Endometrium (tissue), 2 donors: ENCODE measurements around the gene ADSS1.
"Not testable (repeated sequence)": the region's sequence is repeated elsewhere in the genome, so short reads cannot be mapped to it uniquely, and the experiment has no call there.

ENCODE experiments used
- FAIRE-seq: peaks from 2 replicates; lab custom pipeline; 2012; peaks lifted over from hg19 to GRCh38; lab: Jason Lieb, UNC
- donor health status: control.
- donor health status: control.

The ADSS1 gene

DNA sequence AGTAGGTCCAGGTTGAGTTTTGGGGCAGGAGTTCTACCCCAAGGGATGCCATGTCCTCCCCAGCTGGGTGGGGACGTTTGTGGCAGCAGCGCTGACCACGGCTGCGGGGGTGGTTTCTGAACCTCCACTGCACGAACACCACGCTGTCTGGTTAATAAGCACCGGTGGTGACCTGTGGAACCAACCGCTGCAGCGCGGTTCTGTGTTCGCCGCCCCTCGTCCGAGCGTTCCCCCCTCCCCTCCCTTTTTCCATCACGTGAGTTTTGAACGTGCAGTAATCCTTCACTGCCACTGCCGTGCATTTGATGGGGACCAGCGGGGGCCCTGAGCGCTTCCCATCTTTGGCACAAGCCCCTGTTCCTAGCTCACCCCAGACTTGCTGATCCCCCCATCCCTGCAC is 6.4 kb upstream of the ADSS1 start:
- FAIRE-seq, result no peak

DNA sequence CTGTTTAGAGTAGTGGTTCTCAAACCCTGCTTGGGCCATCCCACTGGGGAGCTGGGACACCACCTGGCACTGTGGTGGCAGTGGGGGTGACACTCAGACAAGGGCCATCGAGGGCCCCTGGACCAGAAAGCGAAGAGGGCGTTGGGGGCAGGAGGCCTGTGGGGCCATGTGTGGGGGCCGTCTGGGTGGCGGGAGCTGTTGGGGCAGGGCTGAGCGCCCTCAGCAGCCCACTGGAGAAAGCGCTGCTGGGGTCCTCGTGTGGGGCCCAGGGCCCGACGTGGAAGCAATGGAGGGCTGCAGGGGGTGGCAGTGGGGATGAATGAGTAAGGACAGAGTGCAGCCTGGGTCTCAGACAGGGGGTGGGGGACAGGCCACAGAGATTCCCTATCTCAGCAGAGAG is 5.9 kb upstream of the ADSS1 start:
- no peak for FAIRE-seq

DNA sequence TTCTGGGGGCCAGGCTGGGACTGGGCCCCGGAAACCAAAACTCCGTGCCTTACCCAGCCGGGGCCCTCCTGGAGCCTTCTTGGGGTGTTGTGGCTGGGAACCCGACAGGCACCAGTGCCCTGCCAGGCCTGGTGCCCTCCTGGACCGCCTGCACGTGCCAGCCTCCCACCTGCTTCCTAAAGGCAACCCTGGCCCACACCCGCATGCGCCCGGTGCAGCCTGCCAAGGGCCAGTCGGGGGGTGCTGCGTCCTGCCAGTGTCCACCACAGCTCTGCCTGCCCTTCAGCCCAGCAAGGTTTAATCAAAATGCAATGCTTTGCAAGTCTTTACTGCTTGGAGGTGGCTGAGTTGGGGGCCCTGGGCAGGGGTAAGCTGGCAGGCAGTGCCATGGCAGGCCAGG is 5.2 kb upstream of the ADSS1 start:
- no peak for FAIRE-seq

DNA sequence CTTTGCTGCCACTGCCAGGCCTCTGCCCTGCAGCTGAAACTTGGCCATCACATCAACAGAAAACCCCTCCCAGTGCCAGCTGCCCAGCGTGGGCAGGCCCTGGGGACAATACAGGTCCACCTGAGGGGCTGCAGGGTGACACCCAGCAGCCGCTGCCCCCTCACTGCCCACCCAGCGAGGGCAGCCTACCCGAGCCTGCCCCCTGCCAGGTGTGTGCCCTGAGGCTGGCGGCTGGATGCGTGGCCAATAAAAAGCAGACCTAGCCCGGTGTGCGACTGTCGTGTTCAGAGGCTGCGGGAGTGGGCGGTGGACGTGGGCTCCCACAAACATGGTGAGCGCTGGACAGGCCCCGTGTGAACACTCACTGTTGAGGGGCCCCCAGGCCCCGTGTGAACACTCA is 4.7 kb upstream of the ADSS1 start:
- FAIRE-seq, result no peak

DNA sequence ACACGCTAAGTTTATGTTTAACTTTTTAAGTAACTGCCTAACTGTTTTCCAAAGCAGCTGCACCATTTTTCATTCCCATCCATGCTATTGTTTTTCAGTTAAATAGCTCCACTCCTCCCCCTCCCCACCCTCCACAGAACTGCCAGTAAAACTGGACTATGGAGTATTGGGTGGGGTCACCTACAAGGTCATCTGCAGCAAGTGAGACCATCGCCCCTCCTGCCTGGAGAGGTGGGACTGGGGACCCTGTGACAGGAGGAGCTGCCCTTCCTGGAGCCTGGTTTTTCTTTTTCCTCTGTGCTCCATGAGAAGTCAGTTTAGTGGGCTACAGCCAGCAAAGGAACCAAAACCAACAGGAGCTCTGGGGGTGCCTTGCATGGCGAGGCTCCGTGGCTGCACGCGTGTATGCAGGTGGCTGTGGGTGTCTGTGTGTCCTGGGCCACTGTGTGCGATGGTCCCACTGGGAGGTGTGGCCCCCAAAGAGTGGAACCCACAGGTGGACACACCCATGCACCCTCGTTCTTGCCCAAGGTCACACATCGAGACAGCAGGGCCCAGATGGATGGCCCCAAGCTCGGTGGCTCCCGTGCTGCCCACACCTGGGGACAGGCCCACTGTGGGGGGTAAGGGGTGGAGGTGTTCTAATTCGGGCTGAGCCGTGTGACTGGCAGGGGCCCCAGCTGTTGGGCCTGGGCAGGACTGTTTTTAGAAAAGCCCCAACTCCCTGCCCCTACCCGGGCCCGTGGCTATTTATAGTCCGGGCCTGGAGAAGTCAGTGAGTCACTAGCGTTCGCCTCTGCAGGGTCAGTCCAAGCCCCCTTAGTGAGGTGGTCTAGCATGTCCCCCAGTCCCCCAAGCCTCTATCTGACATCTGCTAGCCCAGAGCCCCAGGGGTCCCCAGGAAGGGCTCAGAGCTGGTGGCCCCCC is 2.3 kb upstream of the ADSS1 start:
- FAIRE-seq, result no peak

DNA sequence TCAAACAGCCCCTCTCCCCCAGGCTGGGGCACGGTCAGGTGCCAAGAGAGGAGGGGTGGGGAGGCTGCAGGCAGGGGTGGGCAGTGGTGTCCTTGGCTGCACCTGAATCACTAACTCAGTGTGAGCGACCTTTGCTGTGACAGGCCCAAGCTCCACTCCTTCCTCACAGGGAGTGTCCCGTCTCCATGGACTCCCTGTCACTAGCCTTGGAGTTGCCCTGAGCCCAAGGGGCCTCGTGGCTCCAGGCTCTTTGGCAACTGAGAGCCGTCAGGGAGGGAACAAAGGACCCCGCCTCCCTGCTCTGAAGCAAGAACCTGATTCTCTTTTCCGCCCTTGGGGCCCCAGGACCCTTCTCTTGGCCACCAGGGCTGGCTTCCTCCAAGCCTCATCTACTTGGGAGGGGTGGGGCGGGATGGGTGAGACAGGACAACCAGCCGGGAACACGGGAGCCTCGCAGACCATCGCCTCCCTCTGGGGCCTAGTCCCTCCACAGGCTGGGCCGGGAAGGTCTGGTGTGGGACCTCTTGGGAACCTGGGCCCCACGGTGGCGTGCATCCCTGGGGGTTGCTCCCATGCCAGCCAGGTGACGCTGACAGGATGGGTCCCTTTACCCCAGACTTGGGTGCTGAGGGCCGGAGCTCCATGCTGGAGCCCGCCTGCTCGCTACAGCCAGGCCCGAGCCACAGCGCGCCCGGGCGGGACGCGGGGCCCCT is 935 bp upstream of the ADSS1 start:
- no peak for FAIRE-seq

DNA sequence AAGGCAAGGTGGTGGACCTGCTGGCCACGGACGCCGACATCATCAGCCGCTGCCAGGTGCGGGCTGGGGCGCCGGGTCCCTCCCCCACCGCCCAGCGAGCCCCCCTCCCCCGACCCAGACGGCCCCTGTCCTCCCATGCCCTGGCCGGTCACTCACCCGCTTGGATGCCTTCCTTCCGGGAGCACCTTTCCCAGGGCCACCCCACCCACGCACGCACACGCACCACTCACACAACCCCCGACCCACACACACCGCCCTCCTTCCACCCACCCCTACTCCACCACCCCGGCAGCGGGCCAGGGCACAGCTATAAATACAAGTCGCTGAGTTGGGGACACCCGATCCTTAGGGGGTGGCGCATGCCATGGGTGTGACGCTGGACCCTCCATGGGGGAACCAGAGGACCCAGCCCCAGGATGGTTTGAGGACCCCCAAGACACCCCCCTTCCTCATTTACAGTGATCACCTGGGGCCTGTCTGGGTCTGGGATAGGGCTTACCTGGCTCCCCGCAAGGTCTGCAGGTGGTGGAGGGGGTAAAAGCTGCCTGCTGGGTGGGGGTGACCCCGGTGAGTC is 465 bp downstream of the ADSS1 start:
- FAIRE-seq, result no peak

DNA sequence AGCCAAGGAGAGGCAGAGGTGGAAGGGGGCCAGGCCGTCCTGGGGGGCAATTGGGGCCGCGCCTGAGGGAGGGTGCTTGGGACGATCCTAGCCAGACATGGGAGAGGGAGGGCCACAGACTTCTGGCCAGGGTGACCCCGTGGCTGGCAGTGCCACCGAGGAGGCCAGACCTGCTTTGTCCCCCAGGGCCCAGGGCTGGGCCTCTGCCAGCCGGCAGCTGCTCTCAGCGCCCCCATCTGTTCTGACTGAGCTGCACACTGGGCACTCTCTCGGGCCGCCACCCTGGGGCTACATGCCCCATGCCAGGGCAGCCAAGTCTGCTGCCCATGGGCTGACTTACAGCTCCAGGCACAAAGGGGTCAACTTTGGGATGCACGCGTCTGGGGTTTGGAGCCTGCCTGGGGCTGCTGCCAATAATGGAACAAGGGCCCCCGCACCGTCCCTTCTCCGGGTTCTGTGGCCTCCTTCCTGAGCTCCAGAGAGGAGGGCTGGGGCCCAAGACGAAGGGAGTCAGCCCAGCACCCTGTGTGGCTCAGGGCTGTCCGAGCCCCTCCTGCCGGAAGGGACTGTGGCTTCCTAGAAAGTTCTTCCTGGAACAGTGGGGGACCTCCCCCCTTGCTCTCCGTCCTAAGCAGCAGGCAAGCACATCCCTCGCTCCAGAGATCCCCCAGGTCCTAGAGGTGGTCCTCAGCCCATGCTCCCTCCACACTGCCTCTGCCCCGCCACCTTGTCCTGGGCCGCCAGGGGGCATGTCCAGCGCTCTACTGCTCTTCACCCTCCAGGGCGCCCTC is 1.1 kb downstream of the ADSS1 start:
- FAIRE-seq, result no peak

DNA sequence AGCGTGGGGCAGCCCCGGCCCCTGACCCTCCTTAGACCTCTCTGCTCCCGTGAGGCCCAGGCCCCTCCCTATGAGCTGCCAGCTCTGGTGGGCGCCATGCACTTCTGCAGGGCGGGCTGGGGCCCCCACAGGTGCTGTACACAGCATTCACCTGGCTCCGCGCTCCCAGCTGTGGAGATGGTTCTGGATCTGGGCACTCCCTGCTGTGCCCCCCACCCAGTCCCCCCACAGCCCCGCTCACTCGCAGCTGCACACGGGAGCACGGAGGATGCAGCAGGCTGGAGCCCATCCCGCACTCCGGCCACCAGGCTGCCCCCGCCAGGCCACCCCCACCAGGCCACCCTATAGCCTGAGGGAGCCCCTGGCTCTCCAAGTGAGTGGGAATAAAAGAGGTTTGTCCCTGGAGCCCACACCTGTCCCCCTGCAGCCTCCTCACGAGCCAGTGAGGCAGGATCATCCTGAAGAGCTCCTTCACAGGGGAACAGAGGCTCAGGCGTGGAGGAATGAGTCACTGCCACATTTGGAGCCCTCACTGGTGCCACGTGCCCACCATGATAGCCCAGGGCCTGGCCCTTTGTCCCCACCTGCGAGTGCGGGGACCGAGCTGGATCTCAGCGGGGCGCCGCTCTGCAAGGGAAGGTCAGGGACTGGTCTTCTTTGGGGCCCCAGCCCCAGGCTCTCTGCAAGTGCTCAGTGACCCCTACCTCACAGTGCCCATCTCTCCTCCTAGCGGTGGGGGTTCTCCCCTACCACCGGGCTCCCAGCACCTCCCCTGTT is 1.9 kb downstream of the ADSS1 start:
- FAIRE-seq, result no peak

DNA sequence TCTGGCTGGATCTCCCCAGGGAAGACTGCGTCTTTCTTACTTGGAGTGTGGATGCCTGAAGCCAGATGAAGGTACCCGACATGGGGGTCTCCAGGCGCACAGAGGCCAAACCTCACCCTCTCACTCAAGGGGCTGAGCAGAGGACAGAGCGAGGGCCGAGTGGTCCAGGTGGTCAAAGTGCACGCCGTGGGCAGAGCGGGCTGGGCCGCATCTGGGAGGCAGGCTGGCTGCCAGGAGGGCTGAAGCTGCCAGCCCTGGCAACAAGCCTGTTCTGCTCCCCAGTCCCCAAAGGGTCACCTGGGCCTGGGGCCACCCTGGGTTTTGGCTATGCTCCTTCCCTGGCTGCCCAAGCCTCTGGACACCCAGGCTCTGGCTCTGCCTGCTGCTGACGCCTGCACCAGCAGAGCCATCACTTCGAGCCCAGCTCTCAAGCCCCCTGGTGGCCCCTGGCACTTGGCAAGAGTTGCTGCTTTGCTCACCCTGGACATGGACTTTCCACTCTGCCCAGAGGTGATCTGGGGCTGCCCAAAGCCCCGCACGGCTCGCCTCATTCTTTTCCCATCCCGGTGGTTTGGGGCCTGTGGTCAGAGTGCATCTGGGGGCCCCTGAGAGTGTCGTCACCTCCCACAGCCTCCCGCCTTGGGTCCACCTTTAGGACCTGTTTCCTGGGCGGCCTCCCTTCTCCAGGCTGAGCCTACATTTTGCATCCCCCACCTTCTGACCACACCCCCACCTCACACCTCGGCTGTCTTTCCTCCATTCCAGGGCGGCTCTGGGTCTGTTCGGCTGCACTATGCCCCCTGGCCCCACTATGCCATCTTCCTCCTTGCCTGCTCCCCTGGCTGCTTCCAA is 2.8 kb downstream of the ADSS1 start:
- FAIRE-seq, result no peak

DNA sequence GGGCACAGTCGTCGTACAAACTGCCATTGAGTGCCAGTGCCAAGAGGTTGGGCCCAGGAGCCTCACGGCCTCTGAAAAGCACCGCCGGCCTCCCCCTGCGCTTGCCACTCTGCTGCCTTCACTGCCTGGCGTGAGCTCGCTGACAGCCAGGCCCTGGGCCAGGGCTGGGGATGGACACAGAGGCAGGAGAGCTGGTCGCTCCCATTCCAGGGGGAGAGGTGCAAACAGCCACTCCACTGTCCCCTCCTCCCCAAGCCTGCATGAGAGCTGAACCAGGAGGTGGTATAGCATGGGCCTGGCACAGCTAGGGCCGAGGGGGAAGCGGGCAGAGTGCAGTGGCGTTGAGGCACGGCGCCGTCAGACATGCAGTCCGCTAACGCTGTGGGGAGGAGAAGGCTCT is 4.6 kb downstream of the ADSS1 start:
- no peak for FAIRE-seq

DNA sequence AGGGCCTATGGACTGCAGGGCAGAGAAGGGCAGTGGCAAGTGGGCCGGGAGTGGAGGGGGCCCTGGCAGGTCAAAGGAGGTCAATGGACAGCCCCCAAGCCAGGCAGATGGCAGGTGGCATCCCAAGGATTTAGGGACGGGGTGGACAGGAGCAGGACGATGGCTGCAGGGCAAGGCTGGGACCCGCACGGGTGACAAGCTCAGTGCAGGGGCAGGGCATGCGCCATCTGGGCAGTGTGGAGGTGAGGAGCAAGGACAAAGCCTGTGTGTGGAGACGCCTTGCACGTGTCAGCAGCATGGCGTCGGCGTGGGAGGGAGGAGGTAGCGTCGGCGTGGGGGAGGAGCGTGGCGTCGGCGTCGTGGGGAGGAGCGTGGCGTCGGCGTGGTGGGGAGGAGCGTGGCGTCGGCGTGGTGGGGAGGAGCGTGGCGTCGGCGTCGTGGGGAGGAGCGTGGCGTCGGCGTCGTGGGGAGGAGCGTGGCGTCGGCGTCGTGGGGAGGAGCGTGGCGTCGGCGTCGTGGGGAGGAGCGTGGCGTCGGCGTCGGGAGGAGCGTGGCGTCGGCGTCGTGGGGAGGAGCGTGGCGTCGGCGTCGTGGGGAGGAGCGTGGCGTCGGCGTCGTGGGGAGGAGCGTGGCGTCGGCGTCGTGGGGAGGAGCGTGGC is 5.3 kb downstream of the ADSS1 start:
- not testable (repeated sequence) for FAIRE-seq

DNA sequence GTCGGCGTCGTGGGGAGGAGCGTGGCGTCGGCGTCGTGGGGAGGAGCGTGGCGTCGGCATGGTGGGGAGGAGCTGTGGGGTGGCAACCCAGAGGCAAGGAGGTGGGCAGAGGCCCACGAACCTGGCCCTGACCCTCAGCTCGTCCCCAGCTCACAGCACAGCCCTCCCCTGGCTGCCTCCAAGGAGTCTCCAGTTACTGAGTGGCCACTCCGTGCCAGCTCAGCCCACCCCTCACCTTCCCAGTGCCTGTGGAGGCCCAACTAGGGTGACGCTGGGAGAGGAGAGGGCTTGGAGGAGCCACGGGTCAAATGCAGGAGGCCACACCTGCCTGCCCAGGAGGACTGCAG is 5.8 kb downstream of the ADSS1 start:
- no peak for FAIRE-seq

DNA sequence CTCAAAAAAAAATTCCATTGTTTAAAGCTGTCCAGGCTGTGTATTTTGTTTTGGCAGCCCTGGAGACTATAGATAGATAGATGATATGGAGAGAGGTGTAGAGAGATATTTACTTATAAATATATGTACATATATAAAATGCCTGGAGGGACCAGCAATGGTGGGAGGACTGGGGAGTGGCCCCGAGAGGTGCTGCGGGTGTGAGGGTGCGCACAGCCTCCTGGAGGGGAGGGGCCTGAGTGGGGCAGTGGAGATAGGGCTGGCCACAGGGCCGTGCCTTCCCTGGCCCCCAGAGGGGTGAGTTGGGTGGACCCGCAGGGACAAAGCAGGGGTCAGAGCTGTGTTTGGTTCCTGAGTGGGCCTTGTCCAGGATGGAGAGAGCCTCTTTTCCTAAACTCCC is 6.5 kb downstream of the ADSS1 start:
- FAIRE-seq, result no peak

DNA sequence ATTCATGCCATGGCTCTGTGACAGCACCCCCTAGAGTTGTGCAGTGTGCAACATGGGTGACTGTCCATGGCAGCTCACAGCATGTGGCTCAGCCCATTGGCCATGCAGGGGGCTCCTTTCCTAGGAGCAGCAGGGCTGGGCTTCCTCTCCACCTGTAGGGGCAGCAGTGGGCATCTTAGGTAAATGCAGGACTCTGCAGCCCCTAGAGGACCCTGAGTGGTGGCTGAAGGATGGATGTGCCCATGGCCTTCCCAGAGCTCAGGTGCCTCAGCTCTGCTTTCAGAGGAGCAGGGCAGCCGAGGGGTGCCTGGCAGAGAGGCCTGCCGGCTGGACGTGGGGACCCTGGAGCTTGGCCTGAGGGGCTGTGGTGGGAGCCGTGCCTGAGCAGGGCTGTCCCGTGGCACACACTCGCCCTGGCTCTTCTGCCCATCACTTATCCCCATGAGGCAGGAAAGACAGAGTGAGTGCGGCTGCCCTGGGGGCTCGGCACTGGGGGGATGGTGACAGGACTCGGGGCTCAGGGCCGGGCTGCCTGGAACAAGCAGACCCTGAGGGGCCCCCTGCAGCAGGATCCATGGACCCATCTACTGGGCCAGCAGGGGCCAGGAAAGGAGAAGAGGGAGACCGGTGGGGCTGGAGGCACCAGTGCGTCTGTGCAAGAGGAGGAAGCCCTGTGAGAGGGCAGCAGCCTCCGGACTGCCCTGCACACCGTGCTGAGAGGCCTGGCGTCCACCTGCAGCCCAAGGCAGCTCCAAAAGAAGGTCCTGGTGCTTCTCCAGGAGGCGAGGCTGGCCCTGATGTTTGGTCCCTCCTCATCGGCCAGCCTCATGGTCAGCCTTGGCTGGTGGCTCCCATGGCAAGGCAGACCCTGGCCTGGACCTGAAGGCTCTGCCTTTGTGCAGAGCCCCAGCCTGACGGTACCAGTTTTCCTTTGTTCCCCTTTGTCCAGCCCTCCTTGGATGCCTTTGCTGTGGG is 7.6 kb downstream of the ADSS1 start:
- no peak for FAIRE-seq

DNA sequence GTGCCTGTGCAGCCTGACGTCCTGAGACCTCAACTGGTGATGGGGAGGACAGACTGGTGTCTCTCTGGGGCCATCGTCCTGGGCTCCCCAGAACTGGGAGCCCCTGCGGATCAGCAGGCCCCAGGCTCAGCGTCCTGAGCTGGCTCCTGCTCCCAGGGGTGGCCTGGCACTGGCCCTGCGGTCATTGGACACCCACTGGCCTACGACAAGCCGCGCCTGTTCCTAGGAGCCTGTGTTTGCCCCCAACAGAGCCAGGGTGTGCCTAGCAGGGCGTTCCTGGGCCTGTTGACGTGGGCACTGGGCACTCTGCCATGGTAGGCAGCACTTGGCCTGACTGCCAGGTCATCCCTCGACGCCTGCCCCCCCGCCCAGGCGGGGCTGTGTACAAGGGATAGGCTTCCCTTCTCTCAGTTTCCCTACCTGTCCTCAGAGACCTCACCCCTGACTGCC is 8.4 kb downstream of the ADSS1 start:
- FAIRE-seq, result no peak

DNA sequence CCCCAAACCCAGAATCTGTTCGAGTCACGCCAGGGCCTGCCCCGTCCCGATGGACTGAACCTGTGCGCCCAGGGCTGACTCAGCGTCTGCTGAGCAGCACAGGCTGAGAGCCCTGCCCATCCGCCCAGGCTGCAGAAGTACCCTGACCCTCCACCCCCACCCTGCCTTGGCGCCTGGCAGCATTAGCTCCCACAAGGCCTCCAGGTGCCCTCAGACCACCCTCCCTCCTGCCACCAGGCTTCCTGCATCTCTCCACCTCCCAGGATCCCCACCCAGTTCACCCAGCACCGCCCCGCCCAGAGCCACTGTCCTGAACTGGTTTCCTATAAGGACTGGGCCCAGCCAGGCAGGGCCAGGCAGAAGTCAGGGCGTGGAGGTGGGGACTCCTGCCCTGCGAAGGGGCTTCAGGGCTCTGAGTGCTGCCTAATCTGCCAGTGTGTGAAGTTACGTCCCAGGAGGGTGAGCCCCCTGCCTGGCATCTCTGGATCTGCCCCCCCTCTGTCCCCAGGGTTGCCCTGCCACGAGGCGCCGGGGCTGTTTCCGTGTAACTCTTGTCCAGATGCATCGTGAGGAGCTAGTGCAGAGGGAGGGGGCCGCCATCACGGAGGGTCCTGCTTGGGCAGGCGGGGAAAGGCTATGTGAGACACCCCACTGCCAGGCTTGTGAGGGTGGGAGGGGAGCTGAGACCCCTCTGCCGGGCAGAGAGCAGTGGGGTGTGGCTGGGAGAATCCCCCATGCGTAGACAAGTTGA is 9.1 kb downstream of the ADSS1 start:
- FAIRE-seq, result no peak

DNA sequence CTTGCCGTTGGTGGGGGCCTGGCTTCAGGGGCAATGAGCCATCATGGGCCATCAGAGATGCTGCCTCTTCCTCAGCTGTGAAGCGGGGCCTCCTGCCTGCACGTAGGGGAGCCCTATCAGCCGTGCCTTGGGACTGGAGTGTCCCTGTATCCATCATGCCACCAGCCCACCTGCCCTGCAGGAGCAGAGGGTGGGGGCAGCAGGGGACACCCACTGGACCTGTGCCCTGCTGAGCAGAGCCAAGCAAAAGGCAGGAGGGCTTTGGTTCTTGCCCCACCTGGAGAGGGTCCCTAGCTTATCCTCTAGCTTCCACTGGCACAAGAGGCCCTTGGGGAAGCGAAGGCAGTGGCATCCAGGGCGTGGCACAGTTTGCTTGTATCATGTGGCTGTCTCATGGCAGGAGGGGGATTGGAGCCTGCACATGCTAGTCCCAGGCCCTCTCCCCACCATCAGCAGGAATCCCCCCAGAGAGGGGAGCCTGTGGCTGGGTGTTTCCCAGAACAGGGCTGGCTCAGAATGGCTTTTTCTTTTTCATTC is 10.1 kb downstream of the ADSS1 start:
- FAIRE-seq, result no peak
